Body of pancreas (tissue), 4 donors: ENCODE results near the gene TCF12. TPM values are rescaled to one million over a fixed set of nuclear protein-coding genes. Genes with fewer than 3 reads are reported as not detected.

ENCODE experiments used
- ATAC-seq: fragments of 150-250 bp; one replicate; pipeline ENCODE4 v1.9.1; 2016
- DNase-seq, 4 donors: peaks; one replicate each; pipeline ENCODE4 v3.0.0-alpha.2; 2019
- H3K27ac ChIP-seq, 4 donors: fragments of 200-600 bp; sonication (generic); 1 replicate in 3 of 4; 2 replicates in 1 of 4; pipeline versions ENCODE4 v1.5.1 to v1.6.1; 2016 to 2019; ENCODE audit warnings: mild to moderate bottlenecking in 1 of 4, mixed read lengths in 1 of 4, moderate library complexity in 1 of 4
- H3K27me3 ChIP-seq, 2 donors: fragments of 200-600 bp; sonication (generic); one replicate each; pipeline ENCODE4 v1.6.0; 2016; ENCODE audit warnings: mild to moderate bottlenecking in 1 of 2
- H3K36me3 ChIP-seq, 2 donors: fragments of 200-600 bp; sonication (generic); replicated peaks in 1 of 2; 2 replicates each; pipeline ENCODE4 v1.5.1; 2016; ENCODE audit warnings: low read depth in 2 of 2; ENCODE audit not compliant: insufficient read depth in 1 of 2
- H3K4me1 ChIP-seq: fragments of 200-600 bp; sonication (generic); one replicate; pipeline ENCODE4 v1.6.0; 2016
- H3K4me3 ChIP-seq, 2 donors: fragments of 200-600 bp; sonication (generic); 1 replicate in 1 of 2; 2 replicates in 1 of 2; pipeline ENCODE4 v1.5.1; 2016 to 2019
- H3K9me3 ChIP-seq, 3 donors: fragments of 200-600 bp; sonication (generic); 1 replicate in 2 of 3; 2 replicates in 1 of 3; pipeline ENCODE4 v1.5.1; 2016
- POLR2A ChIP-seq, 3 donors: fragments of 450-650 bp; IDR thresholded peaks; one replicate each; pipeline ENCODE4 v1.6.1; 2016; ENCODE audit warnings: antibody characterized with exemption in 3 of 3, mild to moderate bottlenecking in 2 of 3
- WGBS, 2 donors: methylation state at CpG; one replicate each; pipeline ENCODE4 v1.1.5; 2017; 5-methylcytosine and 5-hydroxymethylcytosine counted together
- intact Hi-C: fragments of 100-400 bp; cut with DNase I; formaldehyde crosslinking; loops from one replicate; pipeline ENCODE4 v1.15.1; 2023
- total RNA-seq, 2 donors: library from RNA; depleted of rRNA; stranded (reverse); fragments of >200 nt; gene quantifications; one replicate each; pipeline ENCODE4 v1.1.0, GENCODE V29; 2016
- TF ChIP-seq, protein P1 (sequence below), 7 experiments: fragments of 450-650 bp in 4 of 7; fragments of 200-600 bp in 3 of 7; sonication (generic) in 3 of 7; IDR thresholded peaks; one replicate each; pipeline ENCODE4 v1.5.1; 2016 to 2019; ENCODE audit warnings: antibody characterized with exemption in 7 of 7

Gene TCF12
- total RNA-seq, 2 donors from 2014 or later = 27.2 to 49.4 TPM

DNA sequence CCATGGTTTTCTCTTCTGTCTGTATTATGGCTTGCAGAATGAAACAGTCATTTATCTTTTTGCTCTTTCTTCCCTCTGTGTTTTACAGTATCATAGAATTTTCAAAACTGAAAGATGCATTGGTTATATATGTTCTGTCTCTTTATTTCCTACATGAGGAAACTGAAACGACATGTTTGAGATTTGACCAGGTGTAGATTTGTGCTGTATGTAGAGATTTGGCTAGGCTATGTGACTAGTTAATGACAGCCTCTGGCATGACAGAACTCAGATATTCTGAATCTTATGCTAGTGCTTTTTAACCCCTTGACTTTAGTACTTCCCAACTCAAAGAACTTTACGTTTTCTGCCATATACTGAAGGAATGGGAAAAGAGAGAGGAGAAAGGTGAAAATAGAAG, 151.0 kb downstream of the TCF12 start:
- ATAC-seq = no peak
- no peak overlapping the region for H3K27ac ChIP-seq
- H3K36me3 ChIP-seq = no peaks in the 10 kb centered on the region
- 60 to 66% methylated on average over 2 of the region's 2 CpGs for WGBS, 2 donors
- no peak for TF ChIP-seq POLR2A (IDR thresholded peaks at IDR 0.05)
- TF ChIP-seq, protein P1, sequence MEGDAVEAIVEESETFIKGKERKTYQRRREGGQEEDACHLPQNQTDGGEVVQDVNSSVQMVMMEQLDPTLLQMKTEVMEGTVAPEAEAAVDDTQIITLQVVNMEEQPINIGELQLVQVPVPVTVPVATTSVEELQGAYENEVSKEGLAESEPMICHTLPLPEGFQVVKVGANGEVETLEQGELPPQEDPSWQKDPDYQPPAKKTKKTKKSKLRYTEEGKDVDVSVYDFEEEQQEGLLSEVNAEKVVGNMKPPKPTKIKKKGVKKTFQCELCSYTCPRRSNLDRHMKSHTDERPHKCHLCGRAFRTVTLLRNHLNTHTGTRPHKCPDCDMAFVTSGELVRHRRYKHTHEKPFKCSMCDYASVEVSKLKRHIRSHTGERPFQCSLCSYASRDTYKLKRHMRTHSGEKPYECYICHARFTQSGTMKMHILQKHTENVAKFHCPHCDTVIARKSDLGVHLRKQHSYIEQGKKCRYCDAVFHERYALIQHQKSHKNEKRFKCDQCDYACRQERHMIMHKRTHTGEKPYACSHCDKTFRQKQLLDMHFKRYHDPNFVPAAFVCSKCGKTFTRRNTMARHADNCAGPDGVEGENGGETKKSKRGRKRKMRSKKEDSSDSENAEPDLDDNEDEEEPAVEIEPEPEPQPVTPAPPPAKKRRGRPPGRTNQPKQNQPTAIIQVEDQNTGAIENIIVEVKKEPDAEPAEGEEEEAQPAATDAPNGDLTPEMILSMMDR (IDR thresholded peaks at IDR 0.05) = no peak
- intact Hi-C loops = no loop called here
- H3K9me3 ChIP-seq = no peaks in the 10 kb centered on the region
- no peak overlapping the region for H3K4me3 ChIP-seq
- H3K4me1 ChIP-seq = peaks cover 8% of the 10 kb centered on the region
- DNase-seq = no peak
- H3K27me3 ChIP-seq = no peaks in the 10 kb centered on the region

DNA sequence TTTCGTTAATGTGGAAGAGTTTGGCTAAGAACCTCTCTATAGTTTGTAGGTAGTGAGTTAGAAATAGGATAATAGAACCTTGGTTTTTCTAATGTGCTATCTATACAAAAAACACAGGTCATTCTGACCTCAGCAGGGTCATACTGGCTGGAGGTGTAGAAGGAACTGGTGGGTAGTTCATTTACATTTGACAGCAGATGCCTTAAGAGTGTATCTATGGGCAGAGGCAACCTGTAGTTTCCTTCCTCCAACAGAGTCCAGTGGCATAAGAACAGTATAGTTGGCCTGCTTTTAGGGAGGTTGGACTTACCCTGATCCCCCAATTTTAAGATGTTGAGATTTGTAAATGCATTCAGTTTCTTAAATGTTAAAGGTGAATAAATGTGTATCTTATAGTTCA, 152.2 kb downstream of the TCF12 start:
- ATAC-seq = no peak
- Histone ChIP-seq H3K27me3 (no peaks in the 10 kb centered on the region), H3K27ac (no peak overlapping the region), H3K36me3 (no peaks in the 10 kb centered on the region), H3K4me1 (peaks cover 8% of the 10 kb centered on the region), H3K4me3 (no peak overlapping the region), H3K9me3 (no peaks in the 10 kb centered on the region)
- intact Hi-C loops = no loop called here
- DNase-seq = no peak
- TF ChIP-seq, protein P1 (IDR thresholded peaks at IDR 0.05) = no peak
- TF ChIP-seq POLR2A (IDR thresholded peaks at IDR 0.05) = no peak
- WGBS, 2 donors = 94% methylated on average over 1 of the region's 1 CpG

DNA sequence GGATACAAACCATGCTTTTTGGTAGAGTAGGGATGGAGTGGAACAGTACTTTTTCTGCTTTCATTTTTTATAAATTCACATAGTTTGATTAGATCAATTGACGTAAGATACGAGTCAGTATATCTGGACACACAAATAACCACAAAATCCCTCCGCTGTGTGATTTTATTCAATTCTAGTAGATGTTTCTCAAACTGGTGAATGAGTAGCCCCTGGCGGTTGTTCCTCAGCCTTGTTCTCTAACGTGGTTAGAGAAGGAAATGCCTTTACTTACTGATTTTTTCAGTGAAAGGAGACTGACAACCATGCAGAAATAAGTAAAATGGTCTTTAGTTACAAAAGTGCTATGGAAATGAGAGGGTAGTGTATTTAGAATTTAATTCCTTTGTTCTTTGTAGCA, 161.0 kb downstream of the TCF12 start:
- intact Hi-C loops = no loop called here
- H3K27me3 ChIP-seq = no peaks in the 10 kb centered on the region
- H3K27ac ChIP-seq = no peak overlapping the region
- WGBS, 2 donors = 70 to 84% methylated on average over 5 of the region's 5 CpGs
- DNase-seq (no peak), ATAC-seq (no peak)
- TF ChIP-seq, protein P1 (IDR thresholded peaks at IDR 0.05) = no peak
- TF ChIP-seq POLR2A (IDR thresholded peaks at IDR 0.05) = no peak
- H3K4me3 ChIP-seq = no peak overlapping the region
- no peaks in the 10 kb centered on the region for H3K9me3 ChIP-seq
- peaks cover 16% of the 10 kb centered on the region for H3K4me1 ChIP-seq
- no peaks in the 10 kb centered on the region for H3K36me3 ChIP-seq

DNA sequence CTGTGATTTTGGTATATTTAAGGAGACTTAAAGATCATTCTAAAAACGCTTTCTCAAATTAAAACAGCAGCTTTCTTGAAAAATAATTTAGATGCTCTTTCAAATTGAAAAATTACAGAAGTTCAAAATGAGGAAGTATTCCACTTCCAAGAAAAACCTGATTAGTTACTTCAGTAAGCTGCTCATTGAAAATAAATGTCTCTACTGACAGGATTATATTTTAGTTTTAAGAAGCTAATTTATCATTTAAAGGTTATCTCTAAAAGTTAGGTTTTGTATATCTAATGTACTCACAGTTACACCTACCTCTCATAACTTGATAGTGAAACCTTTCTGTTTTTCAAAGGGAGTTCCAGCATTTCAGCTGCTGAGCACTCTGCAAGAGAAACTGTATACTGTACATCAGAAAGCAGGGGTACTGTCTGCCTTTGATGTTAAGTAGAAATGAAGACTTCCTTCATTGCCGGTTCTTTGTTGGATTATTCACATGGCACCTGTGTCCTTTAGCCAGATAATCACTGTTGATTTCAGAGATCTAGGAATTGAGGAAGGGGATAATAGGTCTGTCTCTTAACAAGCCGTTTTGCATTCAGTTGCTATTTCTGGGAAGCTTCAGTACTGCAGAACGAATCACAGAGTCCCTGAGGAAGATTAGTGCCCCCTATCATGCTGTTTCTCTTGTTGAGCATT, 161.6 kb downstream of the TCF12 start:
- DNase-seq (no peak), ATAC-seq (no peak)
- Histone ChIP-seq H3K9me3 (no peaks in the 10 kb centered on the region), H3K4me3 (no peak overlapping the region), H3K36me3 (no peaks in the 10 kb centered on the region), H3K27ac (no peak overlapping the region), H3K4me1 (peaks cover 16% of the 10 kb centered on the region), H3K27me3 (no peaks in the 10 kb centered on the region)
- intact Hi-C loops = no loop called here
- no peak for TF ChIP-seq POLR2A (IDR thresholded peaks at IDR 0.05)
- TF ChIP-seq, protein P1 (IDR thresholded peaks at IDR 0.05) = no peak
- 40 to 72% methylated on average over 4 of the region's 4 CpGs for WGBS, 2 donors
